ENCODE results near the gene GSN. TPM values are rescaled to one million over a fixed set of nuclear protein-coding genes. Genes with fewer than 3 reads are reported as not detected.

Gene GSN
- total and polyA plus RNA-seq, 7 donors: 140 to 490 (median 210) TPM

DNA sequence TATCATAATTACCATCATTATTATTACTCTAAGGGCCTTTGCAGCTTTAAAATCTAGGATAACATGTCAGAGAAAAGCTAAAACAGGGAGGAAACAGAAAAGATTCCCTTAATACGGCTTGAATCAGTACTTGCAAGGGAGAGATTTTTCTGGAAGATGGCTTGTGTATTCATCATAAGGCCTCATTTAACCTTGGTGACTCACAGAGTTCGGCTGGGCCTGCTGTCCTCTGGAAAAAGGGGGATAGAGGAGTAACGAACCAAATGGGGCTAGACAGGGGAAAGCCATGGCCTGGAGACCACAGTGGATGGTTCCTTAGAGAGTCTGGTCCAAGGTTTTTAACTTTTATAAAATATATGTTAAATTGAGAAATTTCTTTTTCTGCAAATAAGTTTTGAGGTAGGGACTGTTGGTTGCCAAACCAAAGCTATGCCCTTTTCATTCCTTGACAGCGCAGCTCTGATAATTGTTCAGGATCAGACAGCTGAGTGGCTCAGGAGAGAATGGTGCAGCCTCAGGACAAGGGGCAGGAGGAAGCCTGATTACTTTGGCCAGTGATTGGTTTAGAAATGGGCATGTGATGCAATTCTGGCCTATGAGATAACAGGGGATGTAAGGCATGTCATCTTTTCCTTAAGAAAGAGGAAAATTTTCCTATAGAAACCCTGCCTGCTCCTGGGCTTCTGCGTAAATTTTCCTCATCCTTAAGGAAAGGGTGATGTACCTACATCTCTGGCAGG lies 25.6 kb upstream of the GSN start:
- TF ChIP-seq, protein P1, sequence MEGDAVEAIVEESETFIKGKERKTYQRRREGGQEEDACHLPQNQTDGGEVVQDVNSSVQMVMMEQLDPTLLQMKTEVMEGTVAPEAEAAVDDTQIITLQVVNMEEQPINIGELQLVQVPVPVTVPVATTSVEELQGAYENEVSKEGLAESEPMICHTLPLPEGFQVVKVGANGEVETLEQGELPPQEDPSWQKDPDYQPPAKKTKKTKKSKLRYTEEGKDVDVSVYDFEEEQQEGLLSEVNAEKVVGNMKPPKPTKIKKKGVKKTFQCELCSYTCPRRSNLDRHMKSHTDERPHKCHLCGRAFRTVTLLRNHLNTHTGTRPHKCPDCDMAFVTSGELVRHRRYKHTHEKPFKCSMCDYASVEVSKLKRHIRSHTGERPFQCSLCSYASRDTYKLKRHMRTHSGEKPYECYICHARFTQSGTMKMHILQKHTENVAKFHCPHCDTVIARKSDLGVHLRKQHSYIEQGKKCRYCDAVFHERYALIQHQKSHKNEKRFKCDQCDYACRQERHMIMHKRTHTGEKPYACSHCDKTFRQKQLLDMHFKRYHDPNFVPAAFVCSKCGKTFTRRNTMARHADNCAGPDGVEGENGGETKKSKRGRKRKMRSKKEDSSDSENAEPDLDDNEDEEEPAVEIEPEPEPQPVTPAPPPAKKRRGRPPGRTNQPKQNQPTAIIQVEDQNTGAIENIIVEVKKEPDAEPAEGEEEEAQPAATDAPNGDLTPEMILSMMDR (IDR thresholded peaks at IDR 0.05): no peak
- intact Hi-C loops (cut with DNase I): no loop called here
- no peak for DNase-seq
- H3K9me3 ChIP-seq: peaks cover 4% of the 10 kb centered on the region
- H3K27me3 ChIP-seq (ENCODE audit: insufficient read depth in 3 of 3, low read length in 2 of 3): no peaks in the 10 kb centered on the region
- no peaks in the 10 kb centered on the region for H3K36me3 ChIP-seq (ENCODE audit: insufficient read depth in 1 of 2, low read depth in 1 of 2)
- 38 to 63% (median 60%) methylated on average over 5 of the region's 5 CpGs for WGBS, 3 donors
- H3K4me1 ChIP-seq: no peaks in the 10 kb centered on the region
- H3K4me3 ChIP-seq: no peak overlapping the region
- ATAC-seq: peak in 3 of 4 donors; percentile 56 to 61 (median 58)
- H3K27ac ChIP-seq: no peak overlapping the region

DNA sequence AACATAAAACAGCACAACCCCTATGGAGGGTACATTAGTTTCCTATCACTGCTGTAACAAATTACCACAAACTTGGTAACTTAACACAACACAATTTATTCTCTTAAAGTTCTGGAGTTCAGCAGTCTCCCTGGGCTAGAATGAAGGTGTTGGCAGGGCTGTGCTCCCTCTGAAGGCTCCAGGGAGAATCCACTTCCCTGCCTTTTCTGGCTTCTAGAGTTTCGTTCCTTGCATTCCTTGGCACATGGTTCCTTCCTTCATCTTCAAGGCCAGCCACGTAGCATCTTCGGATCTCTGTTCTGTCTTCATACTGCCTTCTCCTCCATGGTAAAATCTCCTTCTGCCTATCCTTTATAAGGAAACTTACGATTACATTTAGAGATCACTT lies 25.0 kb upstream of the GSN start:
- WGBS, 3 donors: 57 to 81% (median 69%) methylated on average over 4 of the region's 4 CpGs
- TF ChIP-seq, protein P1 (IDR thresholded peaks at IDR 0.05): no peak
- intact Hi-C loops (cut with DNase I): no loop called here

DNA sequence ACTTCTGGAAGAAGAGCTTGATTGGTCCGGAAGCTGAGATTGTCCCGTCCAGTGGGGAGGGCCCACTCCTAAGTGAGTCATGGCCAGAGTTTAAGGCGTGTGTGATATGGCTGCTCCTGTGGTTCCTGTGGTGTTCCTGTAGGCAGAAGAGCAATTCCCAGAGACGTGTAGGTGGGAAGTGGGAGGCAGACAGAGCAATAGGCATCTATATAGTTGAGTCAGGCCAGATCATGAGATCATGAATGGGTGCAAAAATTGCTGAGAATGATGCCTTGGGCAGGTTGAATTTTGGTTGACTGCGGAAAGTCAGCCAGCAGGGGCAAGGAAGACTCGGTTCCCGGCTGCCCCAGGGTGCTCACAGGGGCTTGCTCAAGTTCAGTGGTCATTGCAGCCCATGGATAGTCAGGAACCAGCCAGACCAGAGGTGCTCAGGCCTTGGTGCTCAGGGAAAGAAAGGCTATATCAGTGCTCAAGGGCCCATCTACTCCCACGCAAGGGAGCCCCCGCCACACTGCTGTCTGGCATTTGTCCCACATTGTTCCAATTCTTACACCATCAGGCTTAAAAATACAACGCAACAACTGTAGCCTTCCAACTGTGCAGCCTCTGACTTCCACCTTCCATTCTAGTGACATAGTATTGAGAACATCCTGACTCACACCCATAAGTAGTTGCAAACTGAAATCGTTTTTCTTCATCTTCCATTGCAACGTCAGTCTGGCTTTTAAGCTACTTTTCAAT lies 21.0 kb upstream of the GSN start:
- ATAC-seq (peak in 2 of 4 donors; percentile 42 to 61), DNase-seq (peak in 1 of 2 donors; percentile 33)
- Histone ChIP-seq H3K4me3 (no peak overlapping the region), H3K9me3 (peaks cover 4% of the 10 kb centered on the region), H3K27me3 (ENCODE audit: insufficient read depth in 3 of 3, low read length in 2 of 3) (no peaks in the 10 kb centered on the region), H3K27ac (no peak overlapping the region), H3K36me3 (ENCODE audit: insufficient read depth in 1 of 2, low read depth in 1 of 2) (no peaks in the 10 kb centered on the region), H3K4me1 (no peaks in the 10 kb centered on the region)
- intact Hi-C loops (cut with DNase I): no loop called here
- TF ChIP-seq, protein P1 (IDR thresholded peaks at IDR 0.05): no peak
- 58 to 64% (median 64%) methylated on average over 12 of the region's 12 CpGs for WGBS, 3 donors

More for the DNA sequence above, 25.0 kb upstream of the GSN start:
- no peak overlapping the region for H3K4me3 ChIP-seq
- H3K27me3 ChIP-seq (ENCODE audit: insufficient read depth in 3 of 3, low read length in 2 of 3): no peaks in the 10 kb centered on the region
- H3K4me1 ChIP-seq: no peaks in the 10 kb centered on the region
- no peaks in the 10 kb centered on the region for H3K36me3 ChIP-seq (ENCODE audit: insufficient read depth in 1 of 2, low read depth in 1 of 2)
- peaks cover 4% of the 10 kb centered on the region for H3K9me3 ChIP-seq
- DNase-seq (no peak), ATAC-seq (peak in 1 of 4 donors; percentile 20)
- no peak overlapping the region for H3K27ac ChIP-seq

DNA sequence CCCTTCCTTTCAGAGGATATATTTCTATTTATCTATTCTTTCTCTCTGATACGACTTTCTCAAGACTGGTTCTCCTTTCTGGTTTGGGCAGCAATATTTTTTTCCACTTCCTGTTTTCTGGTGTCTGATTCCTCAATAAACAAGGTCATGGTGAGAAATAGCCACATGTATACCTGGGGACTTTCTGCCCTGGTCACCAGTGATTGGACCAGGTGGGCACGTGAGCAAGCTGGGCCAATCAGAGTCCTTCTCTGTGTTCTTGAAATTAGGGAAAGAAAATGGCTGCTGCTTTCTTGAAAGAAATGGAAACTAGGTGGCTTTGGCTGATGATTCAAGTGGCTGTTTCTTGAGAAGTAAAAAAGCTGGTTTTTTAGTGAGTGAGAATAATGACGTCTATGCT lies 18.4 kb upstream of the GSN start:
- TF ChIP-seq, protein P1 (IDR thresholded peaks at IDR 0.05): no peak
- intact Hi-C loops (cut with DNase I): no loop called here
- DNase-seq: no peak
- no peaks in the 10 kb centered on the region for H3K27me3 ChIP-seq (ENCODE audit: insufficient read depth in 3 of 3, low read length in 2 of 3)
- H3K9me3 ChIP-seq: peaks cover 1% of the 10 kb centered on the region
- no peaks in the 10 kb centered on the region for H3K4me1 ChIP-seq
- WGBS, 3 donors: 86 to 93% (median 89%) methylated on average over 3 of the region's 3 CpGs
- H3K27ac ChIP-seq: no peak overlapping the region
- H3K36me3 ChIP-seq (ENCODE audit: insufficient read depth in 1 of 2, low read depth in 1 of 2): no peaks in the 10 kb centered on the region
- no peak overlapping the region for H3K4me3 ChIP-seq
- ATAC-seq: no peak
